ENCODE measurements around the gene ZNF569.
"Not testable (repeated sequence)": the region's sequence is repeated elsewhere in the genome, so short reads cannot be mapped to it uniquely, and the experiment has no call there.

The ZNF569 gene

GRCh38 chr19:37466798-37467607, at the start of gene ZNF569:
TSS of gene ZNF569 (minus strand) at chr19:37467444. CDS start at chr19:37444921, 22,523 bp downstream.
- peak; percentile 91 for DNase-seq

GRCh38 chr19:37513397-37513796, 46.2 kb upstream of the ZNF569 start:
- no peak for DNase-seq

DNA sequence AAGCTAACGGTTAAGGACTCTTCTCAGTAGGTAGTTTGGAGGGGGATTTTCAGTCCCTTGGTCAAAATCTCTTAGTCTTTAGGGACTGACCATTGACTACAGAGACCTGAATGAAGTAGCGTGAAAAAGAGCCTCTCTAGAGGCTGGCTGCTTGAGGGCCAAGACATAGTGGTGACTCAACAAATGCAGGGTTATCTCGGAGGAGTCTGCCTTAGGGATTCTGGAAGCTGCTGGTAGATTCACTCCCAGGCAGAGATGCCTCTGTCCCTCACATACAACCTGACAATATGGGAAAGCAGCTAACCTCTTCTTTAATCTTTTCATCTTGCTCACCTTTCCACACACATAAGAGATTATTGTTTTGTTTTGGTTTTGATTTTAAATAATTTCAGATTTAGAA, 44.6 kb upstream of the ZNF569 start:
- DNase-seq = no peak

GRCh38 chr19:37511186-37511585, 43.9 kb upstream of the ZNF569 start:
- no peak for DNase-seq

DNA sequence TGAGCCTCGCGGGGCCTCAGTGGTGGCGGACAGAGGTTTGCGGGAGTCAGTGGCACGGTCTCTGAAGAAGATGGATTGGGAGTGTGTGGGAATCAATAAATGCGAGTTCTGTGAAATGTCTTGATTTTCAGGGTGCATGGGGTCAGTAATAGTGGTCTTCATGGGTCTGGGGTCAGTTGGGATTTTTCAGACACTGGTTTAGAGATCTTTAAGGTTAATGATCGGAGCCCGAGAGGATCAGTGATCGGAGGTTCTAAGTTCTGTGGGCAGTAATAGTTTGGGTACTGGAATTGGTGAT, 39.9 kb upstream of the ZNF569 start:
- DNase-seq = no peak

GRCh38 chr19:37506387-37507166, 39.3 kb upstream of the ZNF569 start, which contains the start of gene ZNF793:
TSS of gene ZNF793 (plus strand) at chr19:37506939. CDS start at chr19:37523440, 16,501 bp downstream.
- peak; percentile 89 for DNase-seq

DNA sequence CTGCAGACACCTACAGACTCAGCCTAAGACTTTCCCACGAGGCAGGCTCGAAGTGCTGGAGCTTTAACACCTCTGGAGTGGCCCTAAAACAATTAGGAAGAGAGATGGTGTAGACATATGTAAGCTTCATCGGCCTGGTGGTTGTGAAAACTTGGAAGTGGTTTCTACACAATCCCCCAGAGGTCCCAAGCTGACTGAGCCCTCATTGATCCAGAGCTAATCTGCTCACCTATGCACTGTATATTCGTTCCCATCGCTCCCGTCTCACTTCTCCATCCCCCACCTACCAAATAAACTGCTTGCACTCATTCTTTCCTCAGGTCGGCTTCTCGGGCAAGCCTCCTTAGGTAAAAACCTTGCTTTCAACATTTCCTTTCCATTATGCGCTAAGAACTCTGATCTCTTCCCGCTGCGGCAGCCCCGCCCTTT, 38.7 kb upstream of the ZNF569 start:
- peak; percentile 70 for DNase-seq

GRCh38 chr19:37492213-37492612, 25.0 kb upstream of the ZNF569 start:
- DNase-seq = no peak

DNA sequence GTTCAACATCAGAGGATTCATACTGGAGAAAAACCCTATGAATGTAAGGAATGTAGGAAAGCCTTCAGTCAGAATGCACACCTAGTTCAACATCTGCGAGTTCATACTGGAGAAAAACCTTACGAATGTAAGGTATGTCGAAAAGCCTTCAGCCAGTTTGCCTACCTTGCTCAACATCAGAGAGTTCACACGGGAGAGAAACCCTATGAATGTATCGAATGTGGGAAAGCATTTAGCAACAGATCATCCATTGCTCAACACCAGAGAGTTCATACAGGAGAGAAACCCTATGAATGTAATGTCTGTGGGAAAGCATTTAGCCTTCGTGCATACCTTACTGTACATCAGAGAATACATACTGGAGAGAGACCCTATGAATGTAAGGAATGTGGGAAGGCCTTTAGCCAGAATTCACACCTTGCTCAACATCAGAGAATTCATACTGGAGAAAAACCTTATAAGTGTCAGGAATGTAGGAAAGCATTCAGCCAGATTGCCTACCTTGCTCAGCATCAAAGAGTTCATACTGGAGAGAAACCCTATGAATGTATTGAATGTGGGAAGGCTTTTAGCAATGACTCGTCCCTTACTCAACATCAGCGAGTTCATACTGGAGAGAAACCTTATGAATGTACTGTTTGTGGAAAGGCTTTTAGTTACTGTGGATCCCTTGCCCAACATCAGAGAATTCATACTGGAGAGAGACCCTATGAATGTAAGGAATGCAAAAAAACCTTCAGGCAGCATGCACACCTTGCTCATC, 17.3 kb upstream of the ZNF569 start:
- no peak for DNase-seq

DNA sequence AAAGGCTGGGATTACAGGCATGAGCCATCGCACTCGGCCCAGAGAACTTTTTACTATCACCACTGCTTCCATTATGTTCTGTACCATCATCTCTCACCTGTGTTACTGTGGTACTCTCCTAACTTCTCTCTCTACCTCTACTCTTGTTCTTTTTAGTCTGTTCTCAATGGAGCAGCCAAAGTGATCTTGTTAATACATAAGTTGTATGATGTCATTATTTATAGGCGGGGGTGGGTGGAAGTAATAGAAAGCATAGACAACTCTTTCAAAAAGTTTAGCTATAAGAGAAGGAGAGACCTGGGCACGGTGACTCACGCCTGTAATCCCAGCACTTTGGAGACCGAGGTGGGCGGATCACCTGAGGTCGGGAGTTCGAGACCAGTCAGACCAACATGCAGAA, 4.9 kb upstream of the ZNF569 start:
- no peak for DNase-seq

DNA sequence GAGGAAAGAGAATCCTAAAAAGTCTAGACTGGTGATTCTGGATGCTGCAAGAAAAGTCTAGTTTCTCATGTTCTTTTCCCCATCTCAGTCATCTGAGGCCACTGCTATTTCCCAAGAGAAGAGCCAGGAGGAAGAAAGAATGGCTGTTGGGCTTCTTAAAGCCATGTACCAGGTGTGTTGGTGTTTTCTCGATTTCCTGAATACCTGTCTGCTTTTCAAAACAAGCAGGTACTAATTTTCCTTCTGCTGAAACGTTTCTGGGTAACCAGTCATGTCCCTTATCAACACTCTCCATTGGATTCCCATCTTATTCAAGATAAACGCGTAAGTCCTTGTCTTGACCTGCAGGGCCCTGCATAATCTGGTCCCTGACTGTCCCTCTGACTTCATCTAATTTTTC, 3.0 kb upstream of the ZNF569 start:
- DNase-seq = no peak

- peak; percentile 83 for DNase-seq
Observed at GRCh38 chr19:37468961-37469777, 1.9 kb upstream of the ZNF569 start, which contains the start of gene ZNF570. TSS of gene ZNF570 (plus strand) at chr19:37469356. CDS start at chr19:37470355, 999 bp downstream.

DNA sequence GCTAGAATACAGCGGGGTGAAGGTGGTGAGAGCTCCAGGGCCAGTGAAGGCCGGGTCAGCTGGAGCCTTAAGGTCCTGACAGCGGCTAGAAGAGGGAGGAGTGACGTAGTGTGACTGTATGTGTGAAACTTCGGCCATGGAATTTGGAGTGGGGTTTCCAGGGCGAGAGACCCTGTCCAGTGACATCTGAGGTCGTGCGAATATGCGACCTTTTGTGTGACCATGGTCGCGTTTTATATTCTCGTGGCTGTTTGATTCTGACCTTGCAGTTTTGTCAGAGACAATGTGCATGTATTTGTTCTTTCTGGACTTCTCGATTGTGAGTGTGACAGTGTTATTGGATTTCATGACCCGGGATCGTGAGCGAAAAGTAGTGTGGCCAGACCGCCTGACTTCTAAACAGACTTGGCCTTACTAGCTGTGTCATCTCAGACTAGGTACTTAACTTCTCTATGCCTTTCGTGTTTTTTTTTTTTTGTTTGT, 405 bp upstream of the ZNF569 start:
- DNase-seq = no peak

DNA sequence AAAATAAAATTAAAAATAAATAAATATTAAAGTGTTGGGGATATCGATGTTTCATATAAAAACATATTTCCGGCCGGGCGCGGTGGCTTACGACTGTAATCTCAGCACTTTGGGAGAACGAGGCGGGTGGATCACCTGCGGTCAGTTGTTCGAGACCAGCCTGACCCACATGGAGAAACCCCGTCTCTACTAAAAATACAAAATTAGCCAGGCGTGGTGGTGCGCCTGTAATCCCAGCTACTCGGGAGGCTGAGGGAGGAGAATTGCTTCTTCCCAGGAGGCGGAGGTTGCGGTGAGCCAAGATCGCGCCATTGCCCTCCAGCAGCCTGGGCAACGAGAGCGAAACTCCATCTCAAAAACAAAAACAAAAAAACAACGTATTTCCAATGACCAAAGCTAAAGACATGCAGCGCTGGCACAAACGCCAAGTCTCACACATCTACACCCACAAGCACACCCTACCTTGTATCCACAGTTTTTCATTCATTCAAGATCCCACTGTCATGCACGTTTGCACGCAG, 907 bp downstream of the ZNF569 start:
- DNase-seq = no peak

DNA sequence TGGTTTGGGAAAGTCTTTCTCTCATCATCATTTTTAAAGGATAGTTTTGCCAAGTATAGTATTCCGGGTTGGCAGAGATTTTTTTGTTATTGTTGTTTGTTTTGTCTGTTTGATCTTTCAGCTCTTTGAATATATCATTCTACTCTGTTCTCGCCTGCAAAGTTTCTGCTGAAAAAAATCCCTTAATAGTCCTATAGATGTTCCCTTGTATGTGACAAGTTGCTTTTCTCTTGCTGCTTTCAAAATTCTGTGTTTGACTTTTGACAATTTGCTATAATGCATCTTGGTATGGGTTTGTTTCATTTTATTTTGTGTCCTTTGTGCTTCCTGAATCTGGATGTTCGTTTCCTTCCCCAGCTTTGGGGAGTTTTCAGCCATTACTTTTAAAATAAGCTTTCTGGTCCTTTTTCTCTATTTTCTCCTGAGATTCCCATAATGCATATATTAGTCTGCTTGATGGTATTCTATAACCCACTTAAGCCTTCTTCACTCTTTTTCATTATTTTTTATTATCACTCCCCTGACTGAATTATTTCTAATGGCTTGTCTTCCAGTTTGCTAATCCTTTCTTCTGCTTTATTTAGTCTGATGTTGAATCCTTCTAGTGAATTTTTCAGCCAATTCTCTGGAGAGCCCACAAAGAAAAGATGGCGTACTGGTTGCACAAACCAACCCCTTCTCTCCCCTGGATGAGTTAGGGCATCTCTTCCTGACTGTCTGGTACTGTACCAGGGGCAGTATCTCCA, 14.6 kb downstream of the ZNF569 start:
- DNase-seq = no peak

DNA sequence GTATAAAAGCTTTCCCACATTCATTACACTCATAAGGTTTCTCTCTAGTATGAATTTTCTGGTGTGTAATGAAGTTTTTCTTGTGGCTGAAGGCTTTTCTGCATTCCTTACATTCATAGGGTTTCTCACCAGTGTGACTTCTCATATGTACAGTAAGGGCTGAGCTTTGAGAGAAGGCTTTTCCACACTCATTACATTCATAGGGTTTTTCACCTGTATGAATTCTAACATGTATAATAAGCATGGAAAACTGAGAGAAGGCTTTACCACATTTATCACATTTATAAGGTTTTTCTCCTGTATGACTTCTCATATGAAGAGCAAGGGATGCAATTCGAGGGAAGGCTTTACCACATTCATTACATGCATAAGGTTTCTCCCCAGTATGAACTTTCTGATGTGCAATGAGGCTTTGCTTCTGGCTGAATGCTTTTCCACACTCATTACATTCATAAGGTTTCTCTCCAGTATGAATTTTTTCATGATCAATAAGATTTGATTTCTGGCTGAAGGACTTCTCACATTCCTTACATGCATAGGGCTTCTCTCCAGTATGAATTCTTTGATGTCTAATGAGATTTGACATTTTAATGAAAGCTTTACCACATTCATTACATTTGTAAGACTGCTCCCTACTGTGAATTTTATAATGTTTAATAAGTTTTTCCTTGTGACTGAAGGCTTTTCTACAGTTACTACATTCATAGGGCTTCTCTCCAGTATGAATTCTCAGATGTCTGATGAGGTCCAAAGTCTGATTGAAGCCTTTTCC, 53.7 kb downstream of the ZNF569 start:
- no peak for DNase-seq

GRCh38 chr19:37412700-37413099, 54.5 kb downstream of the ZNF569 start:
- no peak for DNase-seq

DNA sequence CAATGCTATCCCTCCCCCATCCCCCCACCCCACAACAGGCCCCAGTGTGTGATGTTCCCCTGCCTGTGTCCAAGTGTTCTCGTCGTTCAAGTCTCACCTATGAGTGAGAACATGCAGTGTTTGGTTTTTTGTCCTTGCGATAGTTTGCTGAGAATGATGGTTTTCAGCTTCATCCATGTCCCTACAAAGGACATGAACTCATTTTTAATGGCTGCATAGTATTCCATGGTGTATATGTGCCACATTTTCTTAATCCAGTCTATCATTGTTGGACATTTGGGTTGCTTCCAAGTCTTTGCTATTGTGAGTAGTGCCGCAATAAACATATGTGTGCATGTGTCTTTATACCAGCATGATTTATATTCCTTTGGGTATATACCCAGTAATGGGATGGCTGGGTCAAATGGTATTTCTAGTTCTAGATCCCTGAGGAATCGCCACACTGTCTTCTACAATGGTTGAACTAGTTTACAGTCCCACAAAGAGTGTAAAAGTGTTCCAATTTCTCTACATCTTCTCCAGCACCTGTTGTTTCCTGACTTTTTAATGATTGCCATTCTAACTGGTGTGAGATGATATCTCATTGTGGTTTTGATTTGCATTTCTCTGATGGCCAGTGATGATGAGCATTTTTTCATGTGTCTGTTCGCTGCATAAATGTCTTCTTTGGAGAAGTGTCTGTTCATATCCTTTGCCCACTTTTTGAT, 61.0 kb downstream of the ZNF569 start:
- not testable (repeated sequence) for DNase-seq

- DNase-seq = no peak
Observed at GRCh38 chr19:37403403-37403802, 63.8 kb downstream of the ZNF569 start.

GRCh38 chr19:37401078-37401477, 66.2 kb downstream of the ZNF569 start:
- no peak for DNase-seq

Measured in NCI-H748 treated with DMSO at 0.1 percent for 48 hours (cell line).